Activated CD8-positive, alpha-beta T cell treated with anti-CD3 and anti-CD28 coated beads for 36 hours (primary cell): ENCODE results near the gene ORM2. TPM values are rescaled to one million over a fixed set of nuclear protein-coding genes. Genes with fewer than 3 reads are reported as not detected.

Experiments
- ATAC-seq: fragments of 200-7000 bp; cut with Tn5 transposase; one replicate; pipeline ENCODE4 v1.10.0; 2021; ENCODE audit warnings: mild to moderate bottlenecking, moderate library complexity
- CTCF ChIA-PET: fragments of 350-600 bp; sonication (Branson Sonifier 250); formaldehyde crosslinking; loops from one replicate; lab custom pipeline; 2021; ENCODE audit warnings: antibody characterized with exemption; lab: Charles Lee
- POLR2A ChIA-PET: fragments of 350-600 bp; sonication (Branson Sonifier 250); formaldehyde crosslinking; loops from one replicate; lab custom pipeline; 2021; ENCODE audit warnings: antibody characterized with exemption; lab: Charles Lee
- DNase-seq: peaks from one replicate; pipeline ENCODE4 v3.0.0-alpha.2; 2020
- H3K27ac Mint-ChIP-seq: one replicate; pipeline ENCODE4 v1.8.0; 2021; ENCODE audit warnings: mild to moderate bottlenecking, mixed read lengths
- H3K27me3 Mint-ChIP-seq: one replicate; pipeline ENCODE4 v1.8.0; 2021; ENCODE audit warnings: mixed read lengths
- H3K36me3 Mint-ChIP-seq: one replicate; pipeline ENCODE4 v1.8.0; 2021; ENCODE audit warnings: low read depth, mixed read lengths
- H3K4me1 Mint-ChIP-seq: one replicate; pipeline ENCODE4 v1.8.0; 2021; ENCODE audit warnings: low read depth, mixed read lengths
- H3K4me3 Mint-ChIP-seq: one replicate; pipeline ENCODE4 v1.8.0; 2021; ENCODE audit warnings: mild to moderate bottlenecking, moderate library complexity, mixed read lengths
- H3K9me3 Mint-ChIP-seq: one replicate; pipeline ENCODE4 v1.8.0; 2021; ENCODE audit warnings: mixed read lengths
- intact Hi-C: fragments of 100-400 bp; cut with micrococcal nuclease; formaldehyde crosslinking; loops from one replicate; pipeline ENCODE4 v1.10.0; 2022
- total RNA-seq, 2 experiments: library from RNA; stranded (reverse); gene quantifications; one replicate each; pipeline ENCODE4 v1.2.3, GENCODE V29; 2021
- TF ChIP-seq, protein P1 (sequence below): fragments of 200-600 bp; IDR thresholded peaks from one replicate; pipeline ENCODE4 v1.8.0; 2022; ENCODE audit warnings: antibody characterized with exemption, mild to moderate bottlenecking

Gene ORM2
- total RNA-seq, 2 experiments from 2014 or later, result not detected

DNA sequence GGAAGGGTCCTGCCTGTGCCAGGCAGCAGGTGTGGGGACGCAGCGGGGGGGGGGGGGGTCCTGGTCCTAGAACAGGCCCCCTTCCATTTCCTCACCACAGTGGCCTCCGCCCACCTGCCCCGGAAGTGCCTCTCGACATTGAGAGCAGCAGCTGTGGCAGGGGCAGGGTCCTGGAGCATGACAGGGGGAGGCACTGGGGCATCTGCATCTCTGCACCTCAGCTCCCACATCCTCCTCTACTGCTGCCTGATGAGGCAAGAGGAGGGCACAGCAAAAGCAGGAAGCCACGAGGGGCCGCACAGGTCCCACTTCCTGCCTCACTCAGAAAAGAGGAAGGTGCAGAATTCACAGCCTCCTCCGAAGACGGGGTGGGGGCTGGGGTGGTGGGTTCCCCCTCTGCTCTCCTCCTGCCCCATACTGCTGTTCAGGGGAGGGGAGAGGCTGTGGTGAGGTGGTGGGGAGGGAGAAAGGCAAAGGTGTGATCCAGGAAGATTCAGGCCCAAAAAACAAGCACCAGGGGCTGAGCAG, 43.3 kb downstream of the ORM2 start:
- CTCF ChIA-PET, result interaction anchor here (1.4 to 4.2 kb wide), 2 partner anchors 13 to 22 kb away, joined by 3 to 72 read pairs; partner anchors contain the start of gene AKNA
- ATAC-seq (peak; percentile 84), DNase-seq (peak; percentile 96)
- intact Hi-C loops, result loop anchor here (2.0 kb wide), 1 partner anchor 14 kb away; the partner anchor contains the start of gene AKNA
- Mint-ChIP-seq H3K4me3 (peak overlapping the region; percentile 72), H3K9me3 (no peaks in the 10 kb centered on the region), H3K4me1 (peaks cover 90% of the 10 kb centered on the region), H3K27me3 (no peaks in the 10 kb centered on the region), H3K36me3 (peaks cover 89% of the 10 kb centered on the region), H3K27ac (peak overlapping the region; percentile 89)
- TF ChIP-seq, protein P1, sequence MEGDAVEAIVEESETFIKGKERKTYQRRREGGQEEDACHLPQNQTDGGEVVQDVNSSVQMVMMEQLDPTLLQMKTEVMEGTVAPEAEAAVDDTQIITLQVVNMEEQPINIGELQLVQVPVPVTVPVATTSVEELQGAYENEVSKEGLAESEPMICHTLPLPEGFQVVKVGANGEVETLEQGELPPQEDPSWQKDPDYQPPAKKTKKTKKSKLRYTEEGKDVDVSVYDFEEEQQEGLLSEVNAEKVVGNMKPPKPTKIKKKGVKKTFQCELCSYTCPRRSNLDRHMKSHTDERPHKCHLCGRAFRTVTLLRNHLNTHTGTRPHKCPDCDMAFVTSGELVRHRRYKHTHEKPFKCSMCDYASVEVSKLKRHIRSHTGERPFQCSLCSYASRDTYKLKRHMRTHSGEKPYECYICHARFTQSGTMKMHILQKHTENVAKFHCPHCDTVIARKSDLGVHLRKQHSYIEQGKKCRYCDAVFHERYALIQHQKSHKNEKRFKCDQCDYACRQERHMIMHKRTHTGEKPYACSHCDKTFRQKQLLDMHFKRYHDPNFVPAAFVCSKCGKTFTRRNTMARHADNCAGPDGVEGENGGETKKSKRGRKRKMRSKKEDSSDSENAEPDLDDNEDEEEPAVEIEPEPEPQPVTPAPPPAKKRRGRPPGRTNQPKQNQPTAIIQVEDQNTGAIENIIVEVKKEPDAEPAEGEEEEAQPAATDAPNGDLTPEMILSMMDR, result no peak
- POLR2A ChIA-PET, result interaction anchor here (0.6 to 14.2 kb wide), 6 partner anchors 10 to 237 kb away, joined by 3 to 351 read pairs (median 4); partner anchors contain the start of gene AKNA

DNA sequence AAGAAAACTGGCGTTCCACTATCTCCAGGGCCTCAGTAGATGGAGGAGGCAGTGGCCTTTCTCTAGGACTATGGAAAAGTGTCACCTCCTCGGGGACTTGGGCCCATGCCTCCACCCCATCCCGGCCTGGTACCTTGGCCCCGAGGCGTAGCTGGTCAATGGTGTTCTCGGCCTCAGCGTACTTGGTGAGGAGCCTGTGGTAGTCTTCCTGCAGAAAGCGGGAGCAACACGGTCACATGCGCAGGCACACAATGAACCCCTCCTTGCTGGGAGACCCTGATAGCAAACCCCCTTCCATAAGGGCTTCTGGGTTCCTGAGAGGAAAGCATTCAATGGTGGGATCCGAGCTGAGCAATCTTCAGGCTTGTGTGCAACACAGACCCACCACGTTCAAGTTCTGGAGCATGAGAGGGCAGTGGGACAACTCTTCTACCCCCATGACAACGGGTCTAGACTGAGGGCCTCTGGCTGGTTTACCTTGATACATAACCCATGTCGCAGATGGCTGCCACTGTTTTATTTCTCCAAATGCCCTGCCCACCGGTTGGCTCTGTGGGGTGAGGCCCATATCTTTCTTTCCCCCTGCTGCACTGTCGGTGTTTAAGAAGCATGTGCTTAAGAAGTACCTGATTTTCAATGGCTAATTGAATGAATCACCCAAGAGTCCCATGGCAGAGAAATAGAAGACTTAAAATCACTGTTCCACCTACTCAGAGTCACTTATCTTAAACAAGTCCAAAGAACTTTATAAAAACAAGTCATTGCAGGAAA, 44.5 kb downstream of the ORM2 start:
- POLR2A ChIA-PET, result interaction anchor here (0.9 to 14.2 kb wide), 9 partner anchors 11 to 32 kb away, joined by 3 to 351 read pairs (median 4); partner anchors contain the start of gene AKNA
- peak; percentile 4 for ATAC-seq
- CTCF ChIA-PET, result interaction anchor here (4.2 kb wide), 1 partner anchor 12 kb away, joined by 72 read pairs; the partner anchor contains the start of gene AKNA

DNA sequence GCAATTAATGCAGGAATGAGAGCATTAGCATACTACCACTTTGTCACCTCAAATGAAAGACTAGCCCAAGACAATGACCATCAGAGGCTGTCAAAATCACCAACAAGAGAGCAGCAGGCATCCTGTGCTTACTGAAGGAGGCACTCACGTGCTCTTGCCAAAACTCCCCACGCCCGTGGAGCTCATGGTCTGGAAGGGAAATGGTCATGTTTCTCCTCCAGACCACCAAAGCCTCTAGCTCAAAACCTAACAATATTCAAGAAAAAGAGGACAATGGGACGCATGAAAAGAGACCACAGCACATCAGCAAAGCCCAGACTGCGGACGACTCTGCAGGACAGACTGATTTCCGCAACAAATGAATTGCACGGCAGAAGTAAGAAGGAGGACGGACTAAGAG, 45.3 kb downstream of the ORM2 start:
- Mint-ChIP-seq H3K27ac (peak overlapping the region; percentile 89), H3K4me3 (peak overlapping the region; percentile 38), H3K27me3 (no peaks in the 10 kb centered on the region), H3K9me3 (no peaks in the 10 kb centered on the region), H3K4me1 (peaks cover 93% of the 10 kb centered on the region), H3K36me3 (peaks cover 92% of the 10 kb centered on the region)
- ATAC-seq (no peak), DNase-seq (no peak)
- intact Hi-C loops, result no loop called here
- ChIA-PET CTCF (no interaction called here), POLR2A (interaction anchor here (1.0 to 14.2 kb wide), 3 partner anchors 12 to 21 kb away, joined by 4 to 351 read pairs (median 43); partner anchors contain the start of gene AKNA)
- TF ChIP-seq, protein P1, result no peak

More for the DNA sequence above, 44.5 kb downstream of the ORM2 start:
- Mint-ChIP-seq H3K9me3 (no peaks in the 10 kb centered on the region), H3K36me3 (peaks cover 92% of the 10 kb centered on the region), H3K27me3 (no peaks in the 10 kb centered on the region), H3K4me3 (peak overlapping the region; percentile 38), H3K4me1 (peaks cover 93% of the 10 kb centered on the region), H3K27ac (peak overlapping the region; percentile 89)
- peak; percentile 60 for DNase-seq
- TF ChIP-seq, protein P1, result no peak
- intact Hi-C loops, result loop anchor here (2.0 kb wide), 1 partner anchor 13 kb away; the partner anchor contains the start of gene AKNA

DNA sequence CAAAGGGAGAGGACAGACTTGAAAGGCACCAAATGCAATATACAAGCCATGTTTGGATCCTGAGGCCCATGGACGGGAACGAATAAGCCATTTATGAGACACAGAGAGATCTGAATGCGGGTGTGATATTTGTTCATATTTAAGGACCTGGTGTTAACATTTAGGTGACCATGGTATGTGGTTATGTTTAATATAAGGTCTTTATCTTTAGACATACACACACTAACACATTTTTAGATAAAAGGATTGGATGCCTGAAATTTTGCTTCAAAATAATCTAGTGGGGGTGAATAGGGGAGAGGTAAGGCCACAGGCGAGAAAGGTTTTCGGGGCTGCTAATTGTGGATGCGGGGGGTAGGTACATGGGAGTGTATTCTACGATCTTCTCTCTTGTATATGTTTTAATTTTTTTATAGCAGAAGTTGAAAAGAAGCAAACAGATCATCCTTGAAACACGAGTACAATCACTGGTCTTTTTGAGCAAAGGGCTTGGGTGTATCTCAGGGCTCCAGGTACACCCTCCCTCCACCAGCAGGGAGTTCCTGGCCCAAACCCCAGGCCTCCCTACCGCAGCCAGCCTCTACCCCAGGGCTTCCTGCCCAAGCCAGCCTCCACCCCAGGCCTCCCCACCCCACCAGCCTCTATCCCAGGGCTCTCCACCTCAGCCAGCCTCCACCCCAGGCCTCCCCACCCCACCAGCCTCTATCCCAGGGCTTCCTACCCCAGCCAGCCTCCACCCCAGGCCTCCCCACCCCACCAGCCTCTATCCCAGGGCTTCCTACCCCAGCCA, 45.9 kb downstream of the ORM2 start:
- ChIA-PET POLR2A (interaction anchor here (1.0 to 17.7 kb wide), 6 partner anchors 8 to 30 kb away, joined by 4 to 351 read pairs (median 42); partner anchors contain the start of gene AKNA), CTCF (no interaction called here)
- TF ChIP-seq, protein P1, result no peak
- Mint-ChIP-seq H3K27me3 (no peaks in the 10 kb centered on the region), H3K4me3 (peak overlapping the region; percentile 38), H3K36me3 (peaks cover 92% of the 10 kb centered on the region), H3K27ac (peak overlapping the region; percentile 89), H3K4me1 (peaks cover 91% of the 10 kb centered on the region), H3K9me3 (no peaks in the 10 kb centered on the region)
- DNase-seq (peak; percentile 48), ATAC-seq (no peak)
- intact Hi-C loops, result no loop called here
